ENCODE results near the gene OTOG.

The OTOG gene

DNA sequence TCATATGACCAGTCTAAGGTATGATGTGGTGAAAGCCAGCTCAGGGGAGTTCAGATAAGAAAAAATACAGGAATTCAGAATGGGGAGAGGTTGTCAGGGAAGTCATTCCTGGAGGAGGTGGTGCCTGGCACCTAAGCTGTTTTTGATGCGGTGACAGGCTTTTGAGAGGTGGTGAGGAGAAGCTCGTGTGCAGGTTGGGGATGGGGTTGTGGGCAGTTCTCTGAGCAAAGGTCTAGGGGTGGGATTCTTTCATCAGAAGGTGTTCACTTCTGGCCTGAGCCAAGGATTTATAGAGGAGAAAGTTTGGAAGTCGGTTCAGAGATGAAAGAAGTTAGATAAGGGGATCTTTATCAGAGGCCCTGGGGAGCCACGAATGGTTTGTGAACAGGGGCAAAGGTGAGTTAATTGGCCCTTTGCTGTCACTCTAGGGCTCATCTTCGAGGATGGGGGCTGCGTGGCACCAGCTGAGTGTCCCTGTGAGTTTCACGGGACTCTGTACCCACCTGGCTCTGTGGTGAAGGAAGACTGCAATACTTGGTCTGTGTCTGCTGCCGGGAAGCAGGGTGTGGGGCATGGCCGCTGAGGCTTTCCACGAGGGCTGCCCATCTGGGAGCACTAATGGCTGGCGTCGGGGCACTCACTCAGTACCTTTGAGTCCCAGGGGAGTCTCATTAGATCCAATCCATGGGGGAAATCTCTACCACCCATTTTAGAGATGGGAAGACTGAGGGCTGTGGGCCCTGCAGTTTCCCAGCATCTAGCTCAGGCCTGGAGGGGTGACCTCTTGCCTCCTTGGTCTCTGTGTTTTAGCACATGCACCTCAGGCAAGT, 13.4 kb downstream of the OTOG start:
- Histone ChIP-seq H3K4me3 (replicated peaks; ENCODE audit: low read depth, low read length) (no peak overlapping the region), H3K27me3 (replicated peaks; ENCODE audit: control insufficient read depth, insufficient read depth, low read length) (no peaks in the 10 kb centered on the region; the same call in 1 of the 2 replicates), H3K36me3 (ENCODE audit: control insufficient read depth, insufficient read depth, low read length) (no peaks in the 10 kb centered on the region)
- no peak for DNase-seq (ENCODE audit: extremely low read depth, insufficient read length)
- TF ChIP-seq, protein P1, sequence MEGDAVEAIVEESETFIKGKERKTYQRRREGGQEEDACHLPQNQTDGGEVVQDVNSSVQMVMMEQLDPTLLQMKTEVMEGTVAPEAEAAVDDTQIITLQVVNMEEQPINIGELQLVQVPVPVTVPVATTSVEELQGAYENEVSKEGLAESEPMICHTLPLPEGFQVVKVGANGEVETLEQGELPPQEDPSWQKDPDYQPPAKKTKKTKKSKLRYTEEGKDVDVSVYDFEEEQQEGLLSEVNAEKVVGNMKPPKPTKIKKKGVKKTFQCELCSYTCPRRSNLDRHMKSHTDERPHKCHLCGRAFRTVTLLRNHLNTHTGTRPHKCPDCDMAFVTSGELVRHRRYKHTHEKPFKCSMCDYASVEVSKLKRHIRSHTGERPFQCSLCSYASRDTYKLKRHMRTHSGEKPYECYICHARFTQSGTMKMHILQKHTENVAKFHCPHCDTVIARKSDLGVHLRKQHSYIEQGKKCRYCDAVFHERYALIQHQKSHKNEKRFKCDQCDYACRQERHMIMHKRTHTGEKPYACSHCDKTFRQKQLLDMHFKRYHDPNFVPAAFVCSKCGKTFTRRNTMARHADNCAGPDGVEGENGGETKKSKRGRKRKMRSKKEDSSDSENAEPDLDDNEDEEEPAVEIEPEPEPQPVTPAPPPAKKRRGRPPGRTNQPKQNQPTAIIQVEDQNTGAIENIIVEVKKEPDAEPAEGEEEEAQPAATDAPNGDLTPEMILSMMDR (IDR thresholded peaks at IDR 0.05; ENCODE audit: insufficient read depth, low read length, poor library complexity, severe bottlenecking), result no peak

GRCh38 chr11:17561111-17561415, 14.0 kb downstream of the OTOG start:
- DNase-seq (ENCODE audit: extremely low read depth, insufficient read length), result no peak
- H3K36me3 ChIP-seq (ENCODE audit: control insufficient read depth, insufficient read depth, low read length), result no peaks in the 10 kb centered on the region
- no peaks in the 10 kb centered on the region; the same call in 1 of the 2 replicates for H3K27me3 ChIP-seq (replicated peaks; ENCODE audit: control insufficient read depth, insufficient read depth, low read length)
- no peak overlapping the region for H3K4me3 ChIP-seq (replicated peaks; ENCODE audit: low read depth, low read length)
- TF ChIP-seq, protein P1 (IDR thresholded peaks at IDR 0.05; ENCODE audit: insufficient read depth, low read length, poor library complexity, severe bottlenecking), result no peak

DNA sequence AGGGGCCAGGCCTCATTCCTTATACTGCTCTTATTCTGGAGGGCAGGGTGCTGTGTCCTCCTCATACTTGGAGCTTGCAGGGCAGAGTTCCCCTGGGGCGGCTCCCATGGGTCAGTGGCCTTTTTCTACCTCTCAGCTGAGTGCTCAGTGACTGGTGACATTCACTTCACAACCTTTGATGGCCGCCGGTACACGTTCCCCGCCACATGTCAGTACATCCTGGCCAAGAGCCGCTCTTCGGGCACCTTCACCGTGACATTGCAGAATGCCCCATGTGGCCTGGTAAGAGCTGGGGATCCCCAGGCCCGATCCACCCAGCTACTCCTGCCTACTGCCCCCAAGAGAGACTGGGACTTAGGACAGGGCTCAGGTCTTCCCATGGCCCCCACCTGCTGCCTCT, 14.5 kb downstream of the OTOG start:
- Histone ChIP-seq H3K27me3 (replicated peaks; ENCODE audit: control insufficient read depth, insufficient read depth, low read length) (no peaks in the 10 kb centered on the region; the same call in 1 of the 2 replicates), H3K36me3 (ENCODE audit: control insufficient read depth, insufficient read depth, low read length) (no peaks in the 10 kb centered on the region), H3K4me3 (replicated peaks; ENCODE audit: low read depth, low read length) (no peak overlapping the region)
- TF ChIP-seq, protein P1 (IDR thresholded peaks at IDR 0.05; ENCODE audit: insufficient read depth, low read length, poor library complexity, severe bottlenecking), result no peak
- DNase-seq (ENCODE audit: extremely low read depth, insufficient read length), result no peak

GRCh38 chr11:17563231-17563646, 16.2 kb downstream of the OTOG start:
- TF ChIP-seq, protein P1 (IDR thresholded peaks at IDR 0.05; ENCODE audit: insufficient read depth, low read length, poor library complexity, severe bottlenecking), result no peak
- DNase-seq (ENCODE audit: extremely low read depth, insufficient read length), result no peak
- Histone ChIP-seq H3K36me3 (ENCODE audit: control insufficient read depth, insufficient read depth, low read length) (no peaks in the 10 kb centered on the region), H3K27me3 (replicated peaks; ENCODE audit: control insufficient read depth, insufficient read depth, low read length) (no peaks in the 10 kb centered on the region; the same call in 1 of the 2 replicates), H3K4me3 (replicated peaks; ENCODE audit: low read depth, low read length) (no peak overlapping the region)

DNA sequence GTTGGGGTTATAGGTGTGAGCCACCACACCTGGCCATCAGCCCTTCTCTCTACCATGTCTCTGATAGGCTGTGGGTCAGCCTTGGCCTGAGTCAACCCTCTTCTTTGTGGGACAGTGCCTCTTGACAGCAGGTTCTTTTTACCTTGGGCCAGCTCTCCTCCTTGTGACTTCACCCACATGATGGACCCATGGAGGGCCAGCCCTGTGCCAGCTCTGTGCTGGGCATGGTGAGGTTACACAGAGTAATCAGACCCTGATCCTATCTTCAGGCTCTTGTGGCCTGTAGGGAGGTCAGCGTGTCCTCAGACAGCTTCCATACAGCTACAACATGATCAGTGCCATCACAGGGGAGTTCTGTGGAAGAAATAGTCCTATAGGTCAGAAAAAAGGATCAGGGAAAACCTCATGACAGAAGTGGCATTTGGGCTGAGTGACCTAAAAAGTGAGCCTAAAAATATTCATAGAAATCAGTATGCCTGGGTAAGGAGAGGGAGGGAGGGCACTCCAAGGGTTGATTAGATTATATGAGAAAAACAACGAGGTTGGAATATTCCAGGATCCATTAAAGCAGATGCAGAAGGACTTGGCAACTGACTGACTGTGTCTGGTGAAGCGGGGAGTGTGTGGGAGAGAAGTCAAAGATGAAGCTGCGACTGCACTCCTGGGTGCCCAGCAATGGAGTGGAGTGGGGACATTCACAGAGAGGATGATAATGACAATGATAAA, 17.1 kb downstream of the OTOG start:
- H3K36me3 ChIP-seq (ENCODE audit: control insufficient read depth, insufficient read depth, low read length), result no peaks in the 10 kb centered on the region
- TF ChIP-seq, protein P1 (IDR thresholded peaks at IDR 0.05; ENCODE audit: insufficient read depth, low read length, poor library complexity, severe bottlenecking), result no peak
- no peak for DNase-seq (ENCODE audit: extremely low read depth, insufficient read length)
- H3K4me3 ChIP-seq (replicated peaks; ENCODE audit: low read depth, low read length), result no peak overlapping the region
- H3K27me3 ChIP-seq (replicated peaks; ENCODE audit: control insufficient read depth, insufficient read depth, low read length), result no peaks in the 10 kb centered on the region
